Mucosa of rectum (tissue), 2 donors: ENCODE data around the gene KANSL1L.

Experiments used
- H3K27ac ChIP-seq, 2 donors: one replicate each; pipeline ENCODE4 v1.7.0; 2013; ENCODE audit warnings: inconsistent platforms in 2 of 2, low read depth in 2 of 2, low read length in 2 of 2
- H3K27me3 ChIP-seq, 2 donors: one replicate each; pipeline ENCODE4 v1.7.0; 2013; ENCODE audit warnings: low read length in 2 of 2; ENCODE audit not compliant: control insufficient read depth in 2 of 2, insufficient read depth in 2 of 2
- H3K36me3 ChIP-seq, 2 donors: one replicate each; pipeline ENCODE4 v1.7.0; 2013; ENCODE audit warnings: low read length in 2 of 2; ENCODE audit not compliant: control insufficient read depth in 2 of 2, insufficient read depth in 2 of 2
- H3K4me1 ChIP-seq, 2 donors: one replicate each; pipeline ENCODE4 v1.7.0; 2013; ENCODE audit warnings: low read length in 2 of 2, mild to moderate bottlenecking in 1 of 2; ENCODE audit not compliant: control insufficient read depth in 2 of 2, insufficient read depth in 2 of 2
- H3K4me3 ChIP-seq, 2 donors: one replicate each; pipeline ENCODE4 v1.7.0; 2013; ENCODE audit warnings: low read length in 2 of 2
- H3K9ac ChIP-seq, 2 donors: one replicate each; pipeline ENCODE4 v1.7.0; 2013; ENCODE audit warnings: low read length in 2 of 2, low read depth in 1 of 2, mild to moderate bottlenecking in 1 of 2
- H3K9me3 ChIP-seq, 2 donors: one replicate each; pipeline ENCODE4 v1.7.0; 2013; ENCODE audit warnings: low read length in 2 of 2; ENCODE audit not compliant: control insufficient read depth in 2 of 2
- donor health status: healthy.
- donor health status: Normal muscosa, but diverticular disease.

Gene KANSL1L

GRCh38 chr2:210046851-210047500 is 124.2 kb downstream of the KANSL1L start:
- H3K4me1 ChIP-seq, result no peaks in the 10 kb centered on the region
- no peaks in the 10 kb centered on the region for H3K27me3 ChIP-seq
- H3K4me3 ChIP-seq, result no peak overlapping the region
- no peaks in the 10 kb centered on the region for H3K36me3 ChIP-seq
- H3K27ac ChIP-seq, result no peak overlapping the region
- no peaks in the 10 kb centered on the region for H3K9me3 ChIP-seq
- no peak overlapping the region for H3K9ac ChIP-seq

- Histone ChIP-seq H3K36me3 (no peaks in the 10 kb centered on the region), H3K27ac (no peak overlapping the region), H3K9me3 (no peaks in the 10 kb centered on the region), H3K4me3 (no peak overlapping the region), H3K4me1 (no peaks in the 10 kb centered on the region), H3K27me3 (no peaks in the 10 kb centered on the region), H3K9ac (no peak overlapping the region)
These were observed 133.1 kb downstream of the KANSL1L start for GRCh38 chr2:210038078-210038477.

DNA sequence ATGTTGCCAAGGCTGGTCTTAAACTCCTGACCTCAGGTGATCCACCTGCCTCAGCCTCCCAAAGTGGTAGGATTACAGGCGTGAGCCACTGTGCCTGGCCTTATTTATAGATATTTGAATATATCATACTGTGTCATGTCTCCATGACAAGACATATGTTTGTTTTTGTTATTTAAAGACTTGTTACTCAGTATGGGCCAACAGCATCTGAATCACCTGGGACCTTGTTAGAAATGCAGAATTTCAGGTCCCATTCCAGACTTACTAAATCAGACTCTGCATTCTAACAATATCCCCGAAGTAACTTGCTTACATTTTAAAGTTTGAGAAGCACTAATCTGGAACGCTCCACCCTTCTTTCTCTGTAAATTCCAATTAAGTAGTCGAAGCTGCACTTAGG is 135.5 kb downstream of the KANSL1L start:
- no peaks in the 10 kb centered on the region for H3K9me3 ChIP-seq
- H3K4me1 ChIP-seq, result no peaks in the 10 kb centered on the region
- H3K27me3 ChIP-seq, result no peaks in the 10 kb centered on the region
- H3K4me3 ChIP-seq, result no peak overlapping the region
- no peak overlapping the region for H3K27ac ChIP-seq
- no peaks in the 10 kb centered on the region for H3K36me3 ChIP-seq
- H3K9ac ChIP-seq, result no peak overlapping the region

- no peaks in the 10 kb centered on the region for H3K9me3 ChIP-seq
- no peak overlapping the region for H3K4me3 ChIP-seq
- H3K36me3 ChIP-seq, result no peaks in the 10 kb centered on the region
- no peak overlapping the region for H3K9ac ChIP-seq
- no peaks in the 10 kb centered on the region for H3K4me1 ChIP-seq
- no peak overlapping the region for H3K27ac ChIP-seq
- no peaks in the 10 kb centered on the region for H3K27me3 ChIP-seq
These were observed 137.0 kb downstream of the KANSL1L start for GRCh38 chr2:210034087-210034683.

DNA sequence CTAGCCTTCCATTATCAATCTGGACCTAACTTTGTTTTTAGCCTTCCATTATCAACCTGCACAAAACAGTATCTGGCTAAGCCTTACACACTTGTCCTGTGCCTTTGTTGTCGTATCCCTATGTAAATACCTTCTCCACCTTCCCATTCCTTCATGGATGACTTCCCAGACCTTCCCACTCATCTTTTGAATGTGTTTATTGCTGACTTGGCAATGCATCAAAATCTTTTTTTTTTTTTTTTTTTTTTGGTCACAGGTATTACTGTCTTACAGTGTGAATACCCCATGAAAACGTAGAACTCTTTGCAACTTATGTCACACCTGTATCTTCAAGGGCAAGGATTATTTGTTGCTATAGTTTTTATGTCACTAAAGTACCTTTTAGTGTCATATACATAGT is 143.0 kb downstream of the KANSL1L start:
- peaks cover 5 to 8% of the 10 kb centered on the region in 2 donors for H3K36me3 ChIP-seq
- H3K27ac ChIP-seq, result no peak overlapping the region
- H3K9me3 ChIP-seq, result no peaks in the 10 kb centered on the region
- H3K9ac ChIP-seq, result no peak overlapping the region
- no peaks in the 10 kb centered on the region for H3K27me3 ChIP-seq
- no peak overlapping the region for H3K4me3 ChIP-seq
- no peaks in the 10 kb centered on the region for H3K4me1 ChIP-seq

- no peak overlapping the region for H3K9ac ChIP-seq
- H3K36me3 ChIP-seq, result peaks cover 9 to 13% of the 10 kb centered on the region in 2 donors
- H3K4me1 ChIP-seq, result no peaks in the 10 kb centered on the region
- H3K27me3 ChIP-seq, result no peaks in the 10 kb centered on the region
- H3K27ac ChIP-seq, result no peak overlapping the region
- no peaks in the 10 kb centered on the region for H3K9me3 ChIP-seq
- H3K4me3 ChIP-seq, result no peak overlapping the region
These were observed 143.6 kb downstream of the KANSL1L start for GRCh38 chr2:210027608-210028007.

DNA sequence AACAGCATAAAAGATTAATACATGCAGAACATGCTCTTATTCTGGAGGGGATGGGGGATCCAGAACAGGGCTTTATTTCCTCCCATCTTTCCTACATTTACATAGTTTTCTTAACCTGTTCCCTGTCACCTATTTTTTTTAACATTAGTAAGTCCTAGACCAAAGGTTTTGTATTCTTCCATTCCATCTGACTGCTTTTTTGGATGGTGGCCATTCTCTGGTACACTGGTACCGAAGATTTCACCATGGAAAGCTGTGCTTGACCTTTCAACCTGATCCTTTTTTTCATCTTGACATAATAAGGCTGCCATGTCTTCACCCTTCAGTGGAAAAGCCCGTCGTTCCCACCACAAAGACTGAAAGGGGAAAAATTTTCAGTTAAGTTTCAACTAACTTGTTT is 148.4 kb downstream of the KANSL1L start:
- H3K4me1 ChIP-seq, result no peaks in the 10 kb centered on the region
- H3K36me3 ChIP-seq, result peaks cover 39% of the 10 kb centered on the region in 2 donors

DNA sequence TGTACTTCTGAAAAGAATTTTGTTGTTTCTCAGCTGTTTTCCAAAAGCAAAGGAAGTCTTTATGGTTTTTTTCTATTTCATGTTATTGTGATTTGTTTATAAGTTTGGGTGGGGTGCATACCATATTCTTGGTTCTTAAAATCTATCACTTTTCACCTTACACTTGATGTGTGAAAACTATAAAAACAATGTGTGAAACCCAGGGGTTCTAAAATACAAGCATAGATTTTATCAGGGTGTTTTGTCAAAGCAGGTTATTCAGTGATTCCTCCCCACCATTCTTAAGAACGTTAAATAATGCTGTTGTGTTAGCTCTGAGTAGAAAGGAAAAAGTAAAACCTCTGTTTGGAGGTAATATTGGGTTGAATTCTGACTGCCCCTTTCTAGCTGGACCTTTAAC is 151.1 kb downstream of the KANSL1L start:
- no peak overlapping the region for H3K27ac ChIP-seq
- no peaks in the 10 kb centered on the region for H3K27me3 ChIP-seq
- no peak overlapping the region for H3K9ac ChIP-seq
- peaks cover 53 to 61% of the 10 kb centered on the region in 2 donors for H3K36me3 ChIP-seq
- no peaks in the 10 kb centered on the region for H3K4me1 ChIP-seq
- H3K9me3 ChIP-seq, result no peaks in the 10 kb centered on the region
- H3K4me3 ChIP-seq, result no peak overlapping the region

More for the DNA sequence above, 148.4 kb downstream of the KANSL1L start:
- no peak overlapping the region for H3K4me3 ChIP-seq
- H3K9ac ChIP-seq, result no peak overlapping the region
- H3K27ac ChIP-seq, result no peak overlapping the region
- H3K9me3 ChIP-seq, result no peaks in the 10 kb centered on the region
- H3K27me3 ChIP-seq, result no peaks in the 10 kb centered on the region

DNA sequence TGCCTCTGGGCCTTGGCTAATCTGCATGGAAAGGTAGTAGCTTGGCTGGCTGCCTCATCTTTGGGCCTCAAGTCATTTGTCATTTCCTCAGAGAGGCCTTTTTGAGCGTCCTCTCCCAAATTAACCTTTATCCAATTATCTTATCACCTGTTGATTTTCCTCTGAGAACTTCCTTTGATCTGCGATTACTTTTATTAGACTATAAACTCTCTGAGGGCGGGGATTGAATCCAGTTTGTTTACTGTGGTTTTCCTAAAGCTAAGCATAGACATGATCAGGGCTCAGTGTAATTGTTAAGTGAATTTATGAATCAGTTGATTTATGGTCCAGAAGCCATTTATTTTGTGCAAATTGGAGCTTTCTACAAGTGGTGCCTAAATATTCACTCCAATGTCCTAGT is 161.3 kb downstream of the KANSL1L start:
- peaks cover 8 to 14% of the 10 kb centered on the region in 2 donors for H3K36me3 ChIP-seq
- no peak overlapping the region for H3K4me3 ChIP-seq
- H3K27ac ChIP-seq, result no peak overlapping the region
- no peaks in the 10 kb centered on the region for H3K27me3 ChIP-seq
- peaks cover 0 to 5% of the 10 kb centered on the region in 2 donors for H3K4me1 ChIP-seq
- H3K9ac ChIP-seq, result no peak overlapping the region
- no peaks in the 10 kb centered on the region for H3K9me3 ChIP-seq

- Histone ChIP-seq H3K4me1 (peaks cover 3 to 7% of the 10 kb centered on the region in 2 donors), H3K36me3 (peaks cover 4 to 11% of the 10 kb centered on the region in 2 donors), H3K27me3 (no peaks in the 10 kb centered on the region), H3K9me3 (no peaks in the 10 kb centered on the region), H3K9ac (no peak overlapping the region), H3K4me3 (no peak overlapping the region), H3K27ac (no peak overlapping the region)
These were observed 162.1 kb downstream of the KANSL1L start for GRCh38 chr2:210009126-210009525.
